C4-2B (cell line): ENCODE measurements around the gene HCFC1.

Experiments
- ZFX ChIP-seq: fragments of 450-650 bp; IDR thresholded peaks from 2 replicates; pipeline ENCODE4 v1.6.1; 2017
- TF ChIP-seq, protein P1 (sequence below): fragments of 450-650 bp; conservative IDR thresholded peaks from 2 replicates; pipeline ENCODE4 v1.5.1; 2017; ENCODE audit warnings: mild to moderate bottlenecking

DNA sequence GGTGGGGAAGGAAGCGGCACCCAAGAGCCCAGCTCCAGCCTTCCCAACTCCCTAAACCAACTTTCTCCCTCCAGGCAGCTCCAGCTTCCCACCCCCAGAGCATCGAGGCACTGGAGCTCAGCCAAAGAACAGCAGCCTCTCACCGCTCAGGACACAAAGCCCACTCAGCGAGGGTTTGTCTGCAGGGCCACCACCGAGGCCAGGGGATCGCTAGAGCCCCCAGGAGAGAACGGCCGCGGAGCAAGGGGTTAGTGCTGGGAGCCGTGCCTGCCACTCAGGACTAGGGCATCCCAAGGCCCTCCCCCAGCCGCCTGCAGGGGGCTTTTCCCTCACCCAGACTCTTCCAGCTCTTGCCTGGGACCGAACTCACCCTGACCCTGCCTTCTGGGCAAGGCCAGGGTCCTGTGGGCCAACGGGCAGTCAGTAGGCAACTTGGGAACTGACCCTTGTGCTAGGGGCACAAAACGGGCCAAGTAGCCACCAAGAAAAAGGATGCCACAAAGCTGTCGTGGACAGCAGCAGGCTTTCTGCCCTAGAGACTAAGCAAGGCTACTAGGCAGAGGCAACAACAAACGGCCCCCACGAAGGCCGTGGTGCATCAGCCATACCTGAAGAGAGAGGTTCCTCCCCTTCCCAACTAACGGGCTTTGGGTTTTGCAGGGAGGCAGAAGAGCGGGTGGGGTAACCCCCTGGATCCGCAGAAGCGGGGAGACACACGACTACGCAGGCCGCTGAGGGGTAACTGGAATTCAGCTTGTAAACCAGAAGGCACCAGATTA, 2.3 kb downstream of the HCFC1 start:
- TF ChIP-seq, protein P1, sequence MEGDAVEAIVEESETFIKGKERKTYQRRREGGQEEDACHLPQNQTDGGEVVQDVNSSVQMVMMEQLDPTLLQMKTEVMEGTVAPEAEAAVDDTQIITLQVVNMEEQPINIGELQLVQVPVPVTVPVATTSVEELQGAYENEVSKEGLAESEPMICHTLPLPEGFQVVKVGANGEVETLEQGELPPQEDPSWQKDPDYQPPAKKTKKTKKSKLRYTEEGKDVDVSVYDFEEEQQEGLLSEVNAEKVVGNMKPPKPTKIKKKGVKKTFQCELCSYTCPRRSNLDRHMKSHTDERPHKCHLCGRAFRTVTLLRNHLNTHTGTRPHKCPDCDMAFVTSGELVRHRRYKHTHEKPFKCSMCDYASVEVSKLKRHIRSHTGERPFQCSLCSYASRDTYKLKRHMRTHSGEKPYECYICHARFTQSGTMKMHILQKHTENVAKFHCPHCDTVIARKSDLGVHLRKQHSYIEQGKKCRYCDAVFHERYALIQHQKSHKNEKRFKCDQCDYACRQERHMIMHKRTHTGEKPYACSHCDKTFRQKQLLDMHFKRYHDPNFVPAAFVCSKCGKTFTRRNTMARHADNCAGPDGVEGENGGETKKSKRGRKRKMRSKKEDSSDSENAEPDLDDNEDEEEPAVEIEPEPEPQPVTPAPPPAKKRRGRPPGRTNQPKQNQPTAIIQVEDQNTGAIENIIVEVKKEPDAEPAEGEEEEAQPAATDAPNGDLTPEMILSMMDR, result no peak
- no peak for TF ChIP-seq ZFX
